ENCODE data around the gene RAB17. TPM values are rescaled to one million over a fixed set of nuclear protein-coding genes. Genes with fewer than 3 reads are reported as not detected.

RAB17 gene
- total RNA-seq, 1 experiment from 2014 or later = not detected

- in situ Hi-C loops (cut with HindIII; ENCODE audit: low pct_unique_long_range_greater_than_20kb, low sequenced_read_pairs) = no loop called here
- DNase-seq (ENCODE audit: low read depth) = no peak
Observed at GRCh38 chr2:237551071-237551574, 39.4 kb downstream of the RAB17 start.

GRCh38 chr2:237549643-237550415 is 40.7 kb downstream of the RAB17 start:
- no peak for DNase-seq (ENCODE audit: low read depth)
- in situ Hi-C loops (cut with HindIII; ENCODE audit: low pct_unique_long_range_greater_than_20kb, low sequenced_read_pairs) = no loop called here

DNA sequence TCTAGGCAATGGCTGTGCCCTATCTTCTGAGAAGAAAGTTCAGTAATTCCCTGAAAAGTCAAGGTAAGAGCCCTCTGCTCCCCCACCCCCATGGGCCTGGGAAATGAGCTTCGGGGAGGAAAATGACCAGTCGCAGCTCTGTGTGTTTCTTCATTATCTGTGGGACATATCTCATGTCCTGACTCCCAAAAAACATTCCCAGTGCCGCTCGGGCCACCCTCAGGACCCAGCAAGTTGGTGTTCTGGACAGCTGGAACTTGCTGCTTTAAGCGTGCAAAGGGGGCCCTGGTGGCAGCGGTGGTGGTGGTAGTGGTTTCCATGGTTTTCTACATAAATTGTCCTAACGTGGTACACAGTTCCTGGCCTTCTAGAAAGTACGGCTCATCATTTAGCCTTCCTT is 41.3 kb downstream of the RAB17 start:
- in situ Hi-C loops (cut with HindIII; ENCODE audit: low pct_unique_long_range_greater_than_20kb, low sequenced_read_pairs) = no loop called here
- no peak for DNase-seq (ENCODE audit: low read depth)

- in situ Hi-C loops (cut with HindIII; ENCODE audit: low pct_unique_long_range_greater_than_20kb, low sequenced_read_pairs) = no loop called here
- DNase-seq (ENCODE audit: low read depth) = no peak
Observed at GRCh38 chr2:237547841-237548416, 42.6 kb downstream of the RAB17 start.

GRCh38 chr2:237546876-237547395 is 43.6 kb downstream of the RAB17 start:
- DNase-seq (ENCODE audit: low read depth) = no peak

DNA sequence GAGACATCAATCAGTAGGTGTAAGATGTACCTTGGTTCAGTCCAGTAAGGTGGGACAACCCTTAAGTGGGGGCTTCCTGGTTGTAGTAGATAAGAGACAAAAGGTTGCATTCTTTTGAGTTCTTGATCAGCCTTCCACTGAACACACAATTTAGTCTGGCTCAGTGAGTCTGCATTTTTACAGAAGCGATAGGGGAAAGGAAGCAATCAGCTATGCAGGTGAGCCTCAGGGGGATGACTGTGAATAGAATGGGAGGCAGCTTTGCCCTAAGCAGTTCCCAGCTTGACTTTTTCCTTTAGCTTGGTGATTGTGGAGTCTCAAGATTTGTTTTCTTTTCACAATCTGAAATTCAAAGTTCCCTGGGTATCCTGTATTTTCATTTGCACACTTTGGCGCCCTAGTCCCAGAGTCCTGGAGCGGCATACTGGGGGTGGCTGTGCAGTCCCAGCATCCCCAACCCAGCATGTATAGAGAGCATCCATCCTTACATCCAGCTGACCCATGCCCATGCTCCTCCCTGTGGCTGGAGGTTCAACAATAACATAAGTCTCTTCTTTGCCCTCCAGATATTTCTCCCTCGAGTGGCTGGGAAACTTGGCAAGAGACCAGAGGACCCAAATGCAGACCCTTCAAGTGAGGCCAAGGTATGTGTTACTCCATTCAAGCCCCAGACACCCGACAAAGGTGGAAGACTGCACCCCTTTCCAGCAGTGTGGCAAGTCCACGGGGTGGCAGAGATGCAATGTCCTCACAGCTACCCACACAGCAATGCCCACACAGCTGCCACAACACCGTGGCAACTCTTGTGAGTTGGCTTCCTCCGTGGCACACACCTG is 44.3 kb downstream of the RAB17 start:
- no peak for DNase-seq (ENCODE audit: low read depth)
- in situ Hi-C loops (cut with HindIII; ENCODE audit: low pct_unique_long_range_greater_than_20kb, low sequenced_read_pairs) = no loop called here

More at GRCh38 chr2:237546876-237547395, 43.6 kb downstream of the RAB17 start:
- in situ Hi-C loops (cut with HindIII; ENCODE audit: low pct_unique_long_range_greater_than_20kb, low sequenced_read_pairs) = no loop called here

DNA sequence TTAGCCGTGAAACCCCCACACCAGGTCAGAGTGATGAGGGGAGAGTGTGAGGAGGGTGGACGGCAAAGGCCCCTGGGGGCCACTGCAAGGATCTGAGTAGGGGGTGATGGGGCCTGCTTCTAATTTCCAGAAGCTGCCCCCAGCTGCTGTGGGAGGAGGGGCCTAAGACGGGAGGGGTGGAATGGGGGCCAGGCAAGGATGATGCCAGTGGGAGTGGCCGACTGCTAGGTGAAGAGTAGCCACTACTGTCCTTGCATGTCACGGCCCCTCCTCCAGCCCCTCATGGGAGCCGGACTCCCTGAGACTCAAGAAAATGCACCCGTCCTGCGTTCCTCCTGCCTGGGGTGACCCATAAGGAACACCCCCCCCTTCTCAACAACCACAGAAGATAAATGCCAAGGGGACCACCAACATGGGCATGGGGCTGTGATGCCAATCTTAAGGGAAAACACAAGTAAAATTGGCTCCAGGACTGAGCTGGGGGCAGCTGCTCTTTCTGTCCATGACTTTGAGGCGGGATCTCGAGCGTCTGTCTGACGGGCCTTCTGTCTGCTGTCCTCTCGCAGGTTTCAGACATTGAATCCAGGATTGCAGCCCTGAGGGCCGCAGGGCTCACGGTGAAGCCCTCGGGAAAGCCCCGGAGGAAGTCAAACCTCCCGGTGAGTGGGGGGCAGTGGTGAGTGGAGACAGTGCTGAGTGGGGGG is 48.4 kb downstream of the RAB17 start:
- DNase-seq (ENCODE audit: low read depth) = no peak

DNA sequence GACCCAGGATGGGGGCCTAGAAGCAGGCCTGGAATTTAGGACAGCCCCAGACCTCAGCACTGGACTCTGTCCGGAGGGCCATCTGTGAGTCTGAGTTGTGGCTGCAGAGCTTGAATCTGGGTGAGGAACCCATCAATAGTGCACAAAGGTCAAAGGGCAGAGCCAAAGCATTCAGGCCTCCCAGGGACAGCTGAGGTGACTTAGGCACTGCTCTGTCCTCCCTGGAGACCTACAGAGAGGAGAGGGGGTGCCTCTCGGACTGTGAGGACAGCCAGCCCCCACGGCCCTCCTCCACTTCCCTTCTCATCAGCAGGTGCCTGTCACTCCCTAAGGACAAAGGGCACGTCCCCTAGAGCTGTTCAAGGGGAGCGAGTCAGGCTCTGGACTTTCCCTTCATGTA is 49.3 kb downstream of the RAB17 start:
- in situ Hi-C loops (cut with HindIII; ENCODE audit: low pct_unique_long_range_greater_than_20kb, low sequenced_read_pairs) = no loop called here
- DNase-seq (ENCODE audit: low read depth) = no peak

More for the DNA sequence above, 48.4 kb downstream of the RAB17 start:
- in situ Hi-C loops (cut with HindIII; ENCODE audit: low pct_unique_long_range_greater_than_20kb, low sequenced_read_pairs) = no loop called here

DNA sequence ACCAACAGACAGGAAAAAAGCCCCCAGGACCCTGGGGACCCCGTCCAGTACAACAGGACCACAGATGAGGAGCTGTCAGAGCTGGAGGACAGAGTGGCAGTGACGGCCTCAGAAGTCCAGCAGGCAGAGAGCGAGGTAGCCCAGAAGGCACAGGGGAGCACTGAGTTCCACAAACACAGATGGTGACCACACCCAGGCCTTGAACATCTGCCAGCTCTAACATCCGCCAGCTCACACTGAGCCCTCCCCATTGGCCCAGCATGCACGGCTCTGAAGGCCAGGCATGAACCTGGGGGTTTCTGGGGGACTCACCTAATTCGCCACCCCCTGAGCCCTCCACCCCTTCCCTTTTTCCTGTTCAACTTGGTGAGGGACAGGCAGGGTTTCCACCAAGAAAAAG is 49.7 kb downstream of the RAB17 start:
- DNase-seq (ENCODE audit: low read depth) = no peak
- in situ Hi-C loops (cut with HindIII; ENCODE audit: low pct_unique_long_range_greater_than_20kb, low sequenced_read_pairs) = no loop called here

DNA sequence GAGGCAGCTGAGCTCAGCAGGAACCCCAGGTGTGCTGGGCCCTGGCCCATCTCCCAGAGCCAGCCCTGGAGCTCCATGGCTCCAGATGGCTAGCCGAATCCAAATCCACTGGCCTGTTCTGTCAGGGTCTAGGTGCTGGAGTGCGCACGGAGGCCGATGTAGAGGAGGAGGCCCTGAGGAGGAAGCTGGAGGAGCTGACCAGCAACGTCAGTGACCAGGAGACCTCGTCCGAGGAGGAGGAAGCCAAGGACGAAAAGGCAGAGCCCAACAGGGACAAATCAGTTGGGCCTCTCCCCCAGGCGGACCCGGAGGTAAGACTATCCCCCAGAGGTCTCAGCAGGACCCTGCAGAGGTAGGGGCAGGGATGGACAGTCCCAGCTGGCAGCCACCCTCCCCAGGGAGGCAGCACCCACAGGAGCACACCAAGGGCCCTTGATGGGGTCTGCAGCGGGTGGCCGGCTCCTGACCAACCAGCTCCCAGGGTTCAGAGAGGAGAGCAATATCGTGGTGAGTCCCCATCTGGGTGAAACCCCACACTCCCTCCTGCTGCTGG is 50.2 kb downstream of the RAB17 start:
- in situ Hi-C loops (cut with HindIII; ENCODE audit: low pct_unique_long_range_greater_than_20kb, low sequenced_read_pairs) = no loop called here
- no peak for DNase-seq (ENCODE audit: low read depth)

GRCh38 chr2:237539681-237540080 is 50.9 kb downstream of the RAB17 start:
- in situ Hi-C loops (cut with HindIII; ENCODE audit: low pct_unique_long_range_greater_than_20kb, low sequenced_read_pairs) = no loop called here
- no peak for DNase-seq (ENCODE audit: low read depth)

DNA sequence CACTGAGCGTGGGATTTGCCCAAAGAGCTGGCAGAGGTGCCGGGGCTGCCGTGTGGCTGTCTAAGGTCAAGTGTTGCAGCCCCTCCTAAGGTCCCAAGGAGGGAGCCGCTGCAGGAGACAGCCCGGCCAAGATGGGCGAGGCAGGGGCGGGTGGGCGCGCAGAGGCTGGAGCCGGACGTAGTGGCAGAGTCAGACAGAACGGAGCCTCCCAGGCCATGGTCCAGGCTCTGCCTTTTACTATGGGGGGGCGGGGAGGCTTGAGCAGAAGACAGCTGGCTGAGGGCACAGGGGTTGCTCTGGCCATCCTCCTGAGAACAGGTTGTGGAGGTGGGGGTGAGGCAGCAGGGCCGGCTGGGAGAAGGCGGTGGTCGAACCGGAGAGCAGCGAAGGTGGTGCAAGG is 51.6 kb downstream of the RAB17 start:
- no peak for DNase-seq (ENCODE audit: low read depth)
- in situ Hi-C loops (cut with HindIII; ENCODE audit: low pct_unique_long_range_greater_than_20kb, low sequenced_read_pairs) = no loop called here

- no peak for DNase-seq (ENCODE audit: low read depth)
- in situ Hi-C loops (cut with HindIII; ENCODE audit: low pct_unique_long_range_greater_than_20kb, low sequenced_read_pairs) = no loop called here
Observed at GRCh38 chr2:237538001-237538720, 52.4 kb downstream of the RAB17 start.

GRCh38 chr2:237536617-237537016 is 53.9 kb downstream of the RAB17 start:
- in situ Hi-C loops (cut with HindIII; ENCODE audit: low pct_unique_long_range_greater_than_20kb, low sequenced_read_pairs) = no loop called here
- no peak for DNase-seq (ENCODE audit: low read depth)

DNA sequence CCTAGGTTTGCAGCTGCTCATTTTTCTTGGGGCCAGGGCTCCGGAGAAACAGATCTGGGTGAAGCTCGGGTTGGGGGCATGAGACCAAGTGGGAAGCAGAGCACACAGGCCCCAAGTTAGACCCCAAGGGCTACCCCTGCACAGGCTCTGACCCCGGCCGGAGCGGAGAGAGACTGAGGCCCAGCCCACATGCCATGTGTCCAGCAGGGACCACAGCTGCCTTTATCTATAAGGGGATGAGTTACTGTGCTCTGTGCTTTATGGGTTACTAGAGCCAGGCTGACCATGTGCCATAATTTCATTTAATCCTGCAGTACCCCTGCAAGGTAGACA is 54.5 kb downstream of the RAB17 start:
- in situ Hi-C loops (cut with HindIII; ENCODE audit: low pct_unique_long_range_greater_than_20kb, low sequenced_read_pairs) = no loop called here
- no peak for DNase-seq (ENCODE audit: low read depth)

DNA sequence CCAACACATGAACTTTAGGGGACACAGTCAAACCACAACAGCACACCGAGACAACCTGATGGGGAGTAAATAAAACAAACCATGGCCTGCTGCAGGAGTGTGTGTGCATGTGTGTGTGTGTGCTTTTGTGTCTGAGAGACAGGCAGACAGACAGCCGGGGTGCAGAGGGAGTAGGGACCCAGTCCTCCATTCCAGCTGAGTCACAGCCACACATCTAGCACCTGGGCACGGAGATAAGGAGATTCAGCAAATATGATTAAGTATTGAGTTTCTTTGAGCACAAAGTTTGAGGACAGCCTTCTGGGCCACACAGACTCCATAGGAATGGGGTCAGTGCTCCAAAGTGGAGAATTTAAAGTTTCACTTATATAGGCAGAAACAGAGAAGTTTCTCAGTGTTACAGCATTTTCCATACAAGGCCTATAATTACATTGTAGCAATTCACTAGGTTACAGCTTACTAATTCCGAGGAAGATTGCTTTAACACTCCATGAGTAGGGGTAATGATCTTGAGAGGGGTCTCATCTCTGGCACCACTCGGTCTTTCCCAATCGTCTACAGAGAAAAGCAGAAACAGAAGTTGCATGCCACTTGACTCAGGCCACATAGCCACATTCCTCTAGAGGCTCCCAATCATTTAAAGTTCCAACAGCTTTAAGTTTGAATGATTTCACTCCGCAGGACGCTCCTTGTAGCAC is 55.0 kb downstream of the RAB17 start:
- no peak for DNase-seq (ENCODE audit: low read depth)
- in situ Hi-C loops (cut with HindIII; ENCODE audit: low pct_unique_long_range_greater_than_20kb, low sequenced_read_pairs) = no loop called here

DNA sequence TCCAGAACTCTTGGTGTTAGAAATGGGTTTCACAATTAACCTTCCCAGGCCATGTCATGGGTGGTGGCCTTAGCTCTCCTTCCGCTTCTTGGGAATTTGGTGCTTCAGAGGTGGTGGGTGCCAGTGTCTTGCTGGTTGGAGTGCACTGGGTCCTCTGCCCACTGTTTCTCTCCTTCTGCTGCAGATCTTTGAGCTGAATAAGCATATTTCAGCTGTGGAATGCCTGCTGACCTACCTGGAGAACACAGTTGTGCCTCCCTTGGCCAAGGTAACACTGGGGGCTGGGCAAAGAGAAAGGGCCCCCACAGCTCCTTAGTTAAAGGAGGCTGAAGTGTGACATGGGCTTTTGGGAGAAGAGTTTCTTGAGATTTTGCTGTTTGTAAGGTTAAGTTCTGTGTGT is 56.2 kb downstream of the RAB17 start:
- in situ Hi-C loops (cut with HindIII; ENCODE audit: low pct_unique_long_range_greater_than_20kb, low sequenced_read_pairs) = no loop called here
- DNase-seq (ENCODE audit: low read depth) = no peak
